HepG2 (cell line): ENCODE measurements around the gene CADPS2. TPM values are rescaled to one million over a fixed set of nuclear protein-coding genes. Genes with fewer than 3 reads are reported as not detected.
A peak's percentile ranks its signal among the peaks of the same experiment; 100 is the strongest.

Experiments
- ATAC-seq: fragments of 200-7000 bp; cut with Tn5 transposase; 3 replicates; pipeline ENCODE4 v1.9.1; 2020; ENCODE audit warnings: mild to moderate bottlenecking, moderate library complexity
- BruUV-seq: library from RNA; stranded (reverse); fragments of 400-500 nt; replicated peaks from 2 replicates; lab custom pipeline; 2021; lab: Mats Ljungman, UMichigan
- CTCF ChIA-PET: fragments of 300-600 bp; formaldehyde crosslinking; extraction: SDS; loops from one replicate; lab custom pipeline; 2021; ENCODE audit warnings: low total read pairs, inconsistent platforms, low intra/inter-chr PET ratio; lab: Yijun Ruan, JAX
- POLR2A ChIA-PET: fragments of 350-600 bp; sonication (Branson Sonifier 250); formaldehyde crosslinking; loops from one replicate; lab custom pipeline; 2020; ENCODE audit warnings: antibody characterized with exemption, inconsistent platforms; lab: Yijun Ruan, JAX
- DNase-seq: peaks from one replicate; pipeline ENCODE4 v3.0.0-alpha.2; 2015; ENCODE audit warnings: low spot score
- FAIRE-seq: peaks from 3 replicates; lab custom pipeline; 2011; peaks lifted over from hg19 to GRCh38; lab: Jason Lieb, UNC
- H2AFZ ChIP-seq: one replicate; pipeline ENCODE4 v1.6.1; 2011; ENCODE audit warnings: low read length, inconsistent platforms
- H3K27ac ChIP-seq: fragments of 300-600 bp; 3 replicates; pipeline ENCODE4 v1.8.0; 2011; ENCODE audit warnings: mixed run types, mild to moderate bottlenecking, mixed read lengths, low read length, inconsistent platforms; ENCODE audit not compliant: insufficient read depth; ENCODE audit errors: extremely low read length
- H3K27me3 ChIP-seq, 2 experiments: fragments of 200-600 bp in 1 of 2; 2 replicates in 1 of 2; 3 replicates in 1 of 2; pipeline versions ENCODE4 v1.6.0 to v1.8.0; 2011; ENCODE audit warnings: low read length in 2 of 2, mild to moderate bottlenecking in 2 of 2, moderate library complexity in 2 of 2, inconsistent platforms in 1 of 2; ENCODE audit not compliant: insufficient read depth in 2 of 2, control insufficient read depth in 1 of 2
- H3K36me3 ChIP-seq, 2 experiments: fragments of 200-600 bp in 1 of 2; replicated peaks in 1 of 2; 2 replicates in 1 of 2; 3 replicates in 1 of 2; pipeline versions ENCODE4 v1.5.1 to v1.8.0; 2011; ENCODE audit warnings: low read length in 2 of 2, inconsistent platforms in 1 of 2; ENCODE audit not compliant: insufficient read depth in 2 of 2, control insufficient read depth in 1 of 2
- H3K4me1 ChIP-seq: 2 replicates; pipeline ENCODE4 v1.5.1; 2012; ENCODE audit warnings: low read length, inconsistent platforms; ENCODE audit not compliant: insufficient read depth
- H3K4me2 ChIP-seq: 2 replicates; pipeline ENCODE4 v1.6.0; 2011; ENCODE audit warnings: low read depth, low read length, inconsistent platforms
- H3K4me3 ChIP-seq, 3 experiments: fragments of 200-600 bp in 1 of 3; sonication (generic), shearing (Covaris generic) in 1 of 3; replicated peaks in 1 of 3; 2 replicates each; pipeline ENCODE4 v1.5.1; 2011 to 2016; ENCODE audit warnings: low read length in 3 of 3, inconsistent platforms in 2 of 3, low read depth in 2 of 3, mild to moderate bottlenecking in 2 of 3, control low read depth in 1 of 3, mixed read lengths in 1 of 3; ENCODE audit not compliant: insufficient read depth in 1 of 3
- H3K79me2 ChIP-seq: one replicate; pipeline ENCODE4 v1.6.1; 2011; ENCODE audit warnings: low read length, inconsistent platforms; ENCODE audit not compliant: insufficient read depth
- H3K9ac ChIP-seq: 2 replicates; pipeline ENCODE4 v1.6.0; 2011; ENCODE audit warnings: mild to moderate bottlenecking, low read depth, low read length, inconsistent platforms; ENCODE audit not compliant: insufficient read depth
- H3K9me3 ChIP-seq: 2 replicates; pipeline ENCODE4 v1.5.1; 2012; ENCODE audit warnings: mild to moderate bottlenecking, low read length
- H4K20me1 ChIP-seq: 2 replicates; pipeline ENCODE4 v1.6.0; 2011; ENCODE audit warnings: inconsistent platforms, mild to moderate bottlenecking, low read length, moderate library complexity; ENCODE audit not compliant: insufficient read depth
- NONO ChIP-seq, 2 experiments: fragments of 450-650 bp in 1 of 2; sonication (generic) in 1 of 2; formaldehyde crosslinking in 1 of 2; IDR thresholded peaks in 1 of 2; conservative IDR thresholded peaks in 1 of 2; 2 replicates each; pipeline versions ENCODE4 v1.6.1 to v1.8.0; 2017 to 2022; ENCODE audit warnings: mild to moderate bottlenecking in 1 of 2, missing genetic modification reagents in 1 of 2, moderate library complexity in 1 of 2
- NR2F1 ChIP-seq, 2 experiments: fragments of 450-650 bp in 1 of 2; formaldehyde crosslinking in 1 of 2; IDR thresholded peaks; 2 replicates each; pipeline versions ENCODE4 v1.5.0 to v1.6.1; 2016 to 2020; ENCODE audit warnings: mild to moderate bottlenecking in 1 of 2, missing compliant biosample characterization in 1 of 2, missing genetic modification reagents in 1 of 2, moderate library complexity in 1 of 2
- RAD21 ChIP-seq: fragments of 450-650 bp; formaldehyde crosslinking; IDR thresholded peaks from 2 replicates; pipeline ENCODE4 v1.5.0; 2020; ENCODE audit warnings: mild to moderate bottlenecking
- REXO4 ChIP-seq: sonication (generic); formaldehyde crosslinking; IDR thresholded peaks from 2 replicates; pipeline ENCODE4 v1.8.0; 2022; ENCODE audit warnings: missing genetic modification reagents, mild to moderate bottlenecking, borderline replicate concordance
- STAG1 ChIP-seq: sonication (generic); formaldehyde crosslinking; IDR thresholded peaks from 2 replicates; pipeline ENCODE4 v1.4.0; 2020; ENCODE audit warnings: missing genetic modification reagents
- TCF7L2 ChIP-seq: IDR thresholded peaks from 2 replicates; pipeline ENCODE4 v1.6.1; 2011; ENCODE audit warnings: mild to moderate bottlenecking, low read depth, low read length, moderate library complexity
- TEAD3 ChIP-seq: optimal IDR thresholded peaks from 2 replicates; pipeline ENCODE3; 2016; ENCODE audit warnings: borderline replicate concordance
- ZBTB20 ChIP-seq: sonication (generic); formaldehyde crosslinking; IDR thresholded peaks from 2 replicates; pipeline ENCODE4 v1.8.1; 2023; ENCODE audit warnings: missing genetic modification reagents, low read depth, mild to moderate bottlenecking, borderline replicate concordance
- ZNF550 ChIP-seq: sonication (generic); formaldehyde crosslinking; IDR thresholded peaks from 2 replicates; pipeline ENCODE4 v1.4.0; 2020; ENCODE audit warnings: mild to moderate bottlenecking, missing genetic modification reagents, borderline replicate concordance
- WGBS: methylation state at CpG from one replicate; pipeline ENCODE4 v1.1.6; 2017; ENCODE audit warnings: low lambda C conversion rate; 5-methylcytosine and 5-hydroxymethylcytosine counted together
- in situ Hi-C: cut with HindIII; loops from 2 replicates; pipeline ENCODE4 v1.10.0; 2017; ENCODE audit warnings: low pct_unique_long_range_greater_than_20kb; ENCODE audit not compliant: extremely low pct_ligation_motif_present
- intact Hi-C: fragments of 100-400 bp; cut with micrococcal nuclease; formaldehyde crosslinking; loops from one replicate; pipeline ENCODE4 v1.10.0; 2022; ENCODE audit not compliant: unreplicated experiment
- polyA plus RNA-seq, 8 experiments: library from polyadenylated mRNA; depleted of rRNA in 3 of 8; stranded (reverse) in 7 of 8; unstranded in 1 of 8; fragments of >200 nt; fragmentation: Illumina TruSeq in 4 of 8; extraction: Trizol in 4 of 8; gene quantifications; 2 replicates each; pipeline versions ENCODE4 v1.2.1 to v1.2.3, GENCODE V29; 2011 to 2016; ENCODE audit warnings: low read depth in 4 of 8, missing spikeins in 1 of 8, mixed read lengths in 1 of 8; ENCODE audit not compliant: insufficient read depth in 1 of 8
- total RNA-seq, 5 experiments: library from RNA; depleted of rRNA; stranded (reverse); fragments of >200 nt; fragmentation: Illumina TruSeq; extraction: Trizol; gene quantifications; 2 replicates each; pipeline ENCODE4 v1.2.3, GENCODE V29; 2016; ENCODE audit warnings: low read depth in 1 of 5

CADPS2 gene
- total and polyA plus RNA-seq, 2 of the 13 experiments (the other 11 are each of a cell fraction or from before 2014, with no cell fraction given), result 17.6 to 43.8 TPM

GRCh38 chr7:122298618-122299017 is 587.6 kb downstream of the CADPS2 start:
- no peaks in the 10 kb centered on the region for H4K20me1 ChIP-seq
- no peak for FAIRE-seq
- H3K4me1 ChIP-seq, result no peaks in the 10 kb centered on the region
- no peaks in the 10 kb centered on the region for H3K79me2 ChIP-seq
- H3K4me2 ChIP-seq, result no peak overlapping the region
- TF ChIP-seq NONO (IDR thresholded peaks at IDR 0.05) (no peak), NONO (CRISPR knock-in tag; conservative IDR thresholded peaks at IDR 0.05) (no peak), ZNF550 (CRISPR knock-in tag) (no peak), ZBTB20 (no peak), TCF7L2 (no peak), REXO4 (CRISPR knock-in tag) (no peak), NR2F1 (CRISPR knock-in tag; IDR thresholded peaks at IDR 0.05) (no peak), TEAD3 (CRISPR knock-in tag) (no peak)
- TF ChIP-seq, all 625 proteins: peak for 0
- peaks cover 7 to 47% of the 10 kb centered on the region in 2 experiments for H3K27me3 ChIP-seq
- CTCF ChIA-PET, result no interaction called here
- H2AFZ ChIP-seq, result no peak overlapping the region
- no peaks in the 10 kb centered on the region for H3K9me3 ChIP-seq
- no peak overlapping the region for H3K4me3 ChIP-seq
- no peak for ATAC-seq
- in situ Hi-C loops, result no loop called here
- intact Hi-C loops, result no loop called here
- DNase-seq, result no peak
- no peak overlapping the region for H3K27ac ChIP-seq
- no TSS peak for BruUV-seq
- H3K9ac ChIP-seq, result no peak overlapping the region
- POLR2A ChIA-PET, result interaction anchor here (1.0 kb wide), 1 partner anchor 18 kb away, joined by 3 read pairs; no protein-coding TSS in a partner anchor
- H3K36me3 ChIP-seq, result no peaks in the 10 kb centered on the region
- WGBS, result 38% methylated on average over 2 of the region's 2 CpGs

- H3K4me2 ChIP-seq, result no peak overlapping the region
- intact Hi-C loops, result no loop called here
- DNase-seq (no peak), ATAC-seq (no peak), FAIRE-seq (no peak)
- no peaks in the 10 kb centered on the region for H4K20me1 ChIP-seq
- ChIA-PET CTCF (no interaction called here), POLR2A (no interaction called here)
- no peak overlapping the region for H3K9ac ChIP-seq
- no peak overlapping the region for H3K27ac ChIP-seq
- no TSS peak for BruUV-seq
- no peak overlapping the region for H2AFZ ChIP-seq
- in situ Hi-C loops, result no loop called here
- TF ChIP-seq STAG1 (CRISPR knock-in tag), result 0 out of 2 replicates have a peak, but pooled peaks have one; percentile 17
- no peak for TF ChIP-seq RAD21 (CRISPR knock-in tag)
- no peaks in the 10 kb centered on the region for H3K4me1 ChIP-seq
- no peaks in the 10 kb centered on the region for H3K36me3 ChIP-seq
- WGBS, result 7% methylated on average over 2 of the region's 2 CpGs
- H3K79me2 ChIP-seq, result no peaks in the 10 kb centered on the region
- H3K9me3 ChIP-seq, result no peaks in the 10 kb centered on the region
- peaks cover 7 to 44% of the 10 kb centered on the region in 2 experiments for H3K27me3 ChIP-seq
- no peak overlapping the region for H3K4me3 ChIP-seq
Measured at GRCh38 chr7:122298131-122298530, 588.1 kb downstream of the CADPS2 start.
